GM12801 (cell line): Measurements from ENCODE around the gene FXYD7.

Experiments used
- TF ChIP-seq, protein P1 (sequence below): IDR thresholded peaks from one replicate; pipeline ENCODE4 v1.5.1; 2011; ENCODE audit warnings: control low read depth; ENCODE audit not compliant: insufficient read length; ENCODE audit errors: extremely low read depth

FXYD7 gene

DNA sequence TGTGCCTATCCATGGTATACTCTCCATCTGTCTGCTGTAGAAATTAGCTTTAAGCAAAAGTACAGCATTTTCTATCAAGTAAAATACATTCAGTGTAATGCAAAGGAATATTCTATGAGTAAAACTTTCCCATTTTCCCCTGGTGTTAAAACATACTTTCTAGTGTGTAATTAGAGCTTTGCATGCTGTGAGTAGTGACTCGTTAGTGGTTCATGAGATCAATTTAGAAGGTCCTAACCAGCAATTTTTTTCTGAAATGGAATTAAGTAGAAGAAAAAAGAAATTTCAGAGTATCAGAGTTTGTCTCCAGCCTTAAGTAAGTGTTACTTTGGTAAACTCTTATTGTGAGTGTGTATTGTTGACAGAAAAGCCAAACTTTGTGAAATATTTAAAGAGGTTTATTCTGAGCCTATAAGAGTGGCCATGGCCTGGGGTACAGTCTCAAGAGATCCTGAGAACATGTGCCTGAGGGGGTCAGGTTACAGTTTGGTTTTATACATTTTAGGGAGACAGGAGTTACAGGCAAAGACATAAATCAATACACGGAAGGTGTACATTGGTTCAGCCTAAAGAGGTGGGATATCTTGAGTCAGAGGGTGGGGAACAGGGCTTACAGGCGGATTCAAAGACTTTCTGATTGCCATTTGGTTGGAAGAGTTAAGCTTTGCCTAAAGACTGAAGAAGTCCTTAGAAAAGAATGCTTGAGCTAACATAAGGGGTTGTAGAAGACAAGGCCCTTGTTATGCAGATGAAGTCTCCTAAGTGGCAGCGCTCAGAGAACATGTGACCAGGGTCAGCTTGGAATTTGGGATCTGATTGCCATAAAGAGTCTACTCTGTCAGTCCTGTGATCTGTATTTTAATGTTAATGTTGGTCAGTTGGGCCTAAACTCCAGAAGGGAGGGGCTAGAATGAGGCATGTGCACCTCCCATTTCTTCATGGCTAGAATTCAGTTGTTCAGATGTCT lies 60.0 kb downstream of the FXYD7 start:
- TF ChIP-seq, protein P1, sequence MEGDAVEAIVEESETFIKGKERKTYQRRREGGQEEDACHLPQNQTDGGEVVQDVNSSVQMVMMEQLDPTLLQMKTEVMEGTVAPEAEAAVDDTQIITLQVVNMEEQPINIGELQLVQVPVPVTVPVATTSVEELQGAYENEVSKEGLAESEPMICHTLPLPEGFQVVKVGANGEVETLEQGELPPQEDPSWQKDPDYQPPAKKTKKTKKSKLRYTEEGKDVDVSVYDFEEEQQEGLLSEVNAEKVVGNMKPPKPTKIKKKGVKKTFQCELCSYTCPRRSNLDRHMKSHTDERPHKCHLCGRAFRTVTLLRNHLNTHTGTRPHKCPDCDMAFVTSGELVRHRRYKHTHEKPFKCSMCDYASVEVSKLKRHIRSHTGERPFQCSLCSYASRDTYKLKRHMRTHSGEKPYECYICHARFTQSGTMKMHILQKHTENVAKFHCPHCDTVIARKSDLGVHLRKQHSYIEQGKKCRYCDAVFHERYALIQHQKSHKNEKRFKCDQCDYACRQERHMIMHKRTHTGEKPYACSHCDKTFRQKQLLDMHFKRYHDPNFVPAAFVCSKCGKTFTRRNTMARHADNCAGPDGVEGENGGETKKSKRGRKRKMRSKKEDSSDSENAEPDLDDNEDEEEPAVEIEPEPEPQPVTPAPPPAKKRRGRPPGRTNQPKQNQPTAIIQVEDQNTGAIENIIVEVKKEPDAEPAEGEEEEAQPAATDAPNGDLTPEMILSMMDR, result no peak
